Measurements from ENCODE around the gene TBX15. TPM values are rescaled to one million over a fixed set of nuclear protein-coding genes. Genes with fewer than 3 reads are reported as not detected.

Gene TBX15
- total and polyA plus RNA-seq, 9 of the 15 experiments (the other 6 are each of a cell fraction or from before 2014, with no cell fraction given): 0.03 to 3.4 (median 2.3) TPM

- in situ Hi-C loops (cut with MboI): no loop called here
- 18% methylated on average over 14 of the region's 14 CpGs for WGBS (ENCODE audit: insufficient coverage, low coverage, missing lambda C conversion rate)
- Histone ChIP-seq H3K27ac (ENCODE audit: extremely low read depth, low read depth, low read length) (no peak overlapping the region), H3K9me3 (replicated peaks; ENCODE audit: control insufficient read depth, insufficient read depth, low read depth, low read length) (no peaks in the 10 kb centered on the region), H3K4me3 (no peak overlapping the region), H3K27me3 (ENCODE audit: control insufficient read depth in 2 of 2, insufficient read depth in 2 of 2, low read length in 2 of 2) (peaks cover 17 to 75% of the 10 kb centered on the region in 2 experiments; a peak in 3 of 5 replicates), H3K9me1 (ENCODE audit: control insufficient read depth, insufficient read depth, low read length) (no peaks in the 10 kb centered on the region), H3K79me2 (ENCODE audit: control insufficient read depth, insufficient read depth, low read length) (no peaks in the 10 kb centered on the region), H4K20me1 (replicated peaks; ENCODE audit: control insufficient read depth, insufficient read depth, low read length) (no peaks in the 10 kb centered on the region), H3K9ac (ENCODE audit: insufficient read depth in 1 of 2, low read depth in 2 of 2, low read length in 2 of 2) (no peak overlapping the region), H3K4me2 (ENCODE audit: insufficient read depth, low read length) (no peak overlapping the region), H3K4me1 (replicated peaks in 1 of 2; ENCODE audit: control insufficient read depth in 2 of 2, insufficient read depth in 2 of 2, low read length in 2 of 2) (peaks cover 0 to 20% of the 10 kb centered on the region in 2 experiments; a peak in 3 of 5 replicates), H3K36me3 (ENCODE audit: control insufficient read depth, insufficient read depth, low read length) (no peaks in the 10 kb centered on the region), H2AFZ (ENCODE audit: low read depth, low read length) (no peak overlapping the region)
- CTCF ChIA-PET (ENCODE audit: low intra/inter-chr PET ratio): no interaction called here
- FAIRE-seq: no peak
- no peak for ATAC-seq
- DNase-seq (ENCODE audit: extremely low read depth in 1 of 4, low spot score in 3 of 4): no peak
- intact Hi-C loops (cut with micrococcal nuclease): no loop called here
- POLR2A ChIA-PET: interaction anchor here (0.7 to 1.3 kb wide), 2 partner anchors 9 to 14 kb away, joined by 3 to 4 read pairs; no protein-coding TSS in a partner anchor
- peak; percentile 14; the same call in 1 of the 2 replicates for TF ChIP-seq VEZF1 (CRISPR knock-in tag; IDR thresholded peaks at IDR 0.05)
- no peak for TF ChIP-seq ZNF561 (CRISPR knock-in tag; conservative IDR thresholded peaks at IDR 0.05)
- TF ChIP-seq MGA (IDR thresholded peaks at IDR 0.05): no peak
- no TSS peak for BruUV-seq (replicated peaks)
Observed at GRCh38 chr1:119003413-119004128, 15.4 kb upstream of the TBX15 start.
